ENCODE data around the gene MPHOSPH6.
"Not testable (repeated sequence)": the region's sequence is repeated elsewhere in the genome, so short reads cannot be mapped to it uniquely, and the experiment has no call there.

Gene MPHOSPH6

DNA sequence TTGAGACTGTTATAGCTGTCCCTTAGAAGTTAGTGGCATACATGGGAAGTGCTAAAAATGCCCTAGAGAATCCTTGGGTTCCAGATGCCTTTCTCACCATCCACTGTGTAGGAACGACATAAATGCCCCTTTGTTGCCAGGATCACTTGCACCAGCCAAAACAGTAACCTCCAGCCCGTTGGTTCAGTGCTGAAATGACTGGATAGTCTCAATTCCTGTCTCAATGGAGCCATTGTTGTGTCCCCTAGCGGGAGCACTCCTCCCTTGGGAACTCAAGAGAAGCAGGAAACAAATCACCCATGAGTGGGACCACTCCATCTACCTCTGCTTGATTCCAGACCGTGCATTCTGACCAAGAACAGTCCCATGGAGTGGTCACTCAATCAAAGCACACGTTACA, 23.1 kb downstream of the MPHOSPH6 start:
- in situ Hi-C loops (cut with HindIII; ENCODE audit: low sequenced_read_pairs): no loop called here
- DNase-seq (ENCODE audit: low read depth): no peak
- no peak overlapping the region for H3K4me3 ChIP-seq (ENCODE audit: low read depth, low read length)
- TF ChIP-seq, protein P1, sequence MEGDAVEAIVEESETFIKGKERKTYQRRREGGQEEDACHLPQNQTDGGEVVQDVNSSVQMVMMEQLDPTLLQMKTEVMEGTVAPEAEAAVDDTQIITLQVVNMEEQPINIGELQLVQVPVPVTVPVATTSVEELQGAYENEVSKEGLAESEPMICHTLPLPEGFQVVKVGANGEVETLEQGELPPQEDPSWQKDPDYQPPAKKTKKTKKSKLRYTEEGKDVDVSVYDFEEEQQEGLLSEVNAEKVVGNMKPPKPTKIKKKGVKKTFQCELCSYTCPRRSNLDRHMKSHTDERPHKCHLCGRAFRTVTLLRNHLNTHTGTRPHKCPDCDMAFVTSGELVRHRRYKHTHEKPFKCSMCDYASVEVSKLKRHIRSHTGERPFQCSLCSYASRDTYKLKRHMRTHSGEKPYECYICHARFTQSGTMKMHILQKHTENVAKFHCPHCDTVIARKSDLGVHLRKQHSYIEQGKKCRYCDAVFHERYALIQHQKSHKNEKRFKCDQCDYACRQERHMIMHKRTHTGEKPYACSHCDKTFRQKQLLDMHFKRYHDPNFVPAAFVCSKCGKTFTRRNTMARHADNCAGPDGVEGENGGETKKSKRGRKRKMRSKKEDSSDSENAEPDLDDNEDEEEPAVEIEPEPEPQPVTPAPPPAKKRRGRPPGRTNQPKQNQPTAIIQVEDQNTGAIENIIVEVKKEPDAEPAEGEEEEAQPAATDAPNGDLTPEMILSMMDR (IDR thresholded peaks at IDR 0.05; ENCODE audit: low read depth, low read length, missing control alignments): no peak

GRCh38 chr16:82146556-82146955, 23.5 kb downstream of the MPHOSPH6 start:
- in situ Hi-C loops (cut with HindIII; ENCODE audit: low sequenced_read_pairs): no loop called here
- no peak overlapping the region for H3K4me3 ChIP-seq (ENCODE audit: low read depth, low read length)
- no peak for DNase-seq (ENCODE audit: low read depth)
- TF ChIP-seq, protein P1 (IDR thresholded peaks at IDR 0.05; ENCODE audit: low read depth, low read length, missing control alignments): no peak

- H3K4me3 ChIP-seq (ENCODE audit: low read depth, low read length); DNase-seq (ENCODE audit: low read depth); in situ Hi-C loops (cut with HindIII; ENCODE audit: low sequenced_read_pairs): not testable (repeated sequence)
Observed at GRCh38 chr16:82139286-82139571, 30.8 kb downstream of the MPHOSPH6 start.

GRCh38 chr16:82138478-82139285, 31.3 kb downstream of the MPHOSPH6 start:
- no peak overlapping the region for H3K4me3 ChIP-seq (ENCODE audit: low read depth, low read length)
- DNase-seq (ENCODE audit: low read depth): no peak

DNA sequence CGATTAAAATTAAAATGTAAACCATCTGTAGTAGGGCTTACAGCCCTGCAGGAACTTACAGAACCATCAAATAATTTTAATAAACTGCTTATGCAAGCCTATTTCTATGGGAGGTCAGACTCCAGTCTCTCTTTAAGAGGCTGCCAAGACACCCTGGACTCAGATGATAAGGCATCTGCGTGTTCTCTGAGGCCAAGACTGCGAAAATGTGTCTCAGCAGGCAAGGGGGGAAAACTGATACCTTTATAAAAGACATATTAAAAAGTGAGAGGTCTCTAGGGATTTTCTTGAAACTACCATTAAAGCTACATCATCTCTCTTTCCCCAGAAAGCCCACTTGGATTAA, 32.2 kb downstream of the MPHOSPH6 start:
- DNase-seq (ENCODE audit: low read depth): no peak
- in situ Hi-C loops (cut with HindIII; ENCODE audit: low sequenced_read_pairs): no loop called here
- TF ChIP-seq, protein P1 (IDR thresholded peaks at IDR 0.05; ENCODE audit: low read depth, low read length, missing control alignments): no peak
- no peak overlapping the region for H3K4me3 ChIP-seq (ENCODE audit: low read depth, low read length)

More at GRCh38 chr16:82138478-82139285, 31.3 kb downstream of the MPHOSPH6 start:
- TF ChIP-seq, protein P1 (IDR thresholded peaks at IDR 0.05; ENCODE audit: low read depth, low read length, missing control alignments): no peak
- in situ Hi-C loops (cut with HindIII; ENCODE audit: low sequenced_read_pairs): no loop called here

DNA sequence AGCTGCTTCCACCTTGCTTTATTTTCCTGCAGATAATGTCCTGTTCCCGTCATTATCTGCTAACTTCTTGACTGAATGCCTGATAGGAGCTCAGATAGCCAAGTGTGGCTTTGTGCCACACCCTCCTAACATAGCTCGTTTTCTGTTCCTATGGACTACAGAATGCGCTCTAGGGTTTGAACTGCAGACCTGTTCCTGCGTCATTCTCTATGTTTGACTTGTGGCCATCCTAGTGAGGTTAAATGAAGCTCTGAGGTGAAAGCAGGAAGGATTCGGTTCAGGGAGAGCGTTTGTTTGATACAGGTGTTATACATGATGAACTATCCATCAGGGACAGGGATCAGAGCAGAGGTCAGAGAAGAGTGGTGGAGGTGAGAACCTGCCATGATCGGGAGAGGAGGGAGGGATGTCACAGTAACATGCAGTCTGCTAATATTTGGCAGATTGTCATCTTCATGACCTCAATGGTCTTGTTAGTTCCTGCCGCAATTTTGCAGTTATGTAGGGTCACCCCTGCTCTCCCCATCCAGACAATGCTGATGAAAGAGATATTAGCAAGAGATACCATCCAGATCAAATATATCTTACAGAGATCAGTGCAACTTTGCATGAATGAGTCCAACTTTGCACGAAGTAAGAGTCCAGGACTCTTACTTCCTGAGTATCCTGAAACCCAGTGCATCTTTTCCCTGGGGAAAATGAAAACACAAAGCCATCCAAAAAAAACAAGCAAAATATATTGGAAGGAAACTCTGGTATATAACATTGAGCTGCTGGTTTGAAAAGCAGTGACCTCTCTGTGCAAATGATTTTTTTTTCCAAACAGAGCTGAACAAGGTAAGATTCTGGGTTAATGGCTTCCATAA, 32.8 kb downstream of the MPHOSPH6 start:
- TF ChIP-seq, protein P1 (IDR thresholded peaks at IDR 0.05; ENCODE audit: low read depth, low read length, missing control alignments): no peak
- no peak overlapping the region for H3K4me3 ChIP-seq (ENCODE audit: low read depth, low read length)
- in situ Hi-C loops (cut with HindIII; ENCODE audit: low sequenced_read_pairs): no loop called here
- peak; percentile 12 for DNase-seq (ENCODE audit: low read depth)

DNA sequence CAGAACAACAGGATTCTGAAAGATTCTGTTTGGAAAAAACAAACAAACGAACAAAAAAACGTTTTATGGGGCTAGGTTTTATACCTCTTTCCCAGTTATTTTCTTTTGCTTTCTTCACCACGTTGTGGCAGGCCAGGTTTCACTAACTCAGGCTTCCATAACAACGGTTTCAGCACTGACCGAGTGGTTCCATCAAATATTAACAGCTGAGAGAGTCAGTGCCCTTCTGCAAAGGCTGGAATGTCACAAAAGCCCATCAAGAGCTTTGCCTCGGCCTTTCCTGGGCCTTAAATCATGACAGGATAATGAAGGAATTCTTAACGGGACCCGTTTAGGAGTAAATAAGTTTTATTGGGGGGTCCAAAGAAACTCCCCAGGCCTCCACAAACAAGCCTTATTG, 34.2 kb downstream of the MPHOSPH6 start:
- DNase-seq (ENCODE audit: low read depth): no peak
- in situ Hi-C loops (cut with HindIII; ENCODE audit: low sequenced_read_pairs): no loop called here
- no peak overlapping the region for H3K4me3 ChIP-seq (ENCODE audit: low read depth, low read length)
- TF ChIP-seq, protein P1 (IDR thresholded peaks at IDR 0.05; ENCODE audit: low read depth, low read length, missing control alignments): no peak
